SJCRH30 (cell line): ENCODE measurements around the gene TMEM40. TPM values are rescaled to one million over a fixed set of nuclear protein-coding genes. Genes with fewer than 3 reads are reported as not detected.
"Not testable (repeated sequence)": the region's sequence is repeated elsewhere in the genome, so short reads cannot be mapped to it uniquely, and the experiment has no call there.

ENCODE experiments used
- DNase-seq, 2 experiments: peaks; one replicate each; pipeline ENCODE4 v3.0.0-alpha.2; 2015 to 2020
- H3K27ac ChIP-seq: fragments of 250-450 bp; sonication (Bioruptor Pico); 2 replicates; pipeline ENCODE4 v1.5.1; 2020; ENCODE audit warnings: mild to moderate bottlenecking, moderate library complexity
- H3K27me3 ChIP-seq: fragments of 250-450 bp; sonication (Bioruptor Pico); 2 replicates; pipeline ENCODE4 v1.5.1; 2020; ENCODE audit warnings: mild to moderate bottlenecking, moderate library complexity
- H3K36me3 ChIP-seq: fragments of 250-450 bp; sonication (Bioruptor Pico); 2 replicates; pipeline ENCODE4 v1.5.1; 2020; ENCODE audit warnings: mild to moderate bottlenecking, moderate library complexity
- H3K4me1 ChIP-seq: fragments of 250-450 bp; sonication (Bioruptor Pico); 2 replicates; pipeline ENCODE4 v1.5.1; 2020; ENCODE audit warnings: mild to moderate bottlenecking, moderate library complexity
- H3K4me3 ChIP-seq: fragments of 250-450 bp; sonication (Bioruptor Pico); 2 replicates; pipeline ENCODE4 v1.5.1; 2020; ENCODE audit warnings: mild to moderate bottlenecking, moderate library complexity
- H3K9me3 ChIP-seq: fragments of 250-450 bp; sonication (Bioruptor Pico); replicated peaks from 2 replicates; pipeline ENCODE4 v1.5.1; 2020; ENCODE audit warnings: mild to moderate bottlenecking, moderate library complexity
- total RNA-seq: library from RNA; depleted of rRNA; stranded (reverse); fragments of >200 nt; shearing (Covaris generic); gene quantifications from 2 replicates; pipeline ENCODE4 v1.2.3, GENCODE V29; 2014; rRNA removed

Gene TMEM40
- total RNA-seq, 1 experiment from 2014 or later: 0.10 TPM

DNA sequence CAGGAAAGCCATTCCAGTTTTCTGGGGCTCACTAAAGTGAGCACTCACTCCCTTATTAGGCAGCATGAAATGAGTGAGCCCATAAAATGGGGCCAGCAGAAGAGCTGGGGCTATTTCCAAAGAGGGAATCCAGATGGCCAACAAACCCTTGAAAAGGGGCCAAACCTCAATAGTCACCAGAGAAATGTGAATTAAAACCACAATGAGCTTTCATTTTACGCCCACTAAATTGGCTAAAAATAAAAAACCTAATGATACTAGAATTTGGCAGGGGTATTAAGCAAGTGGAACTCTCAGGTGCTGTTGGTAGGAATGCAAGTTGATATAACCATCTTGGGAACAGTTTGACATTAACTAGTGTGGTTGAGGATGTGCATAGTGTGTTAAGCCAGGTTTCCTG, 53.1 kb downstream of the TMEM40 start:
- Histone ChIP-seq H3K27ac (no peak overlapping the region), H3K27me3 (no peaks in the 10 kb centered on the region), H3K4me3 (no peak overlapping the region), H3K36me3 (no peaks in the 10 kb centered on the region), H3K4me1 (0 out of 2 replicates have a peak, but pooled peaks cover 2% of the 10 kb centered on the region), H3K9me3 (no peaks in the 10 kb centered on the region)
- DNase-seq: no peak

DNA sequence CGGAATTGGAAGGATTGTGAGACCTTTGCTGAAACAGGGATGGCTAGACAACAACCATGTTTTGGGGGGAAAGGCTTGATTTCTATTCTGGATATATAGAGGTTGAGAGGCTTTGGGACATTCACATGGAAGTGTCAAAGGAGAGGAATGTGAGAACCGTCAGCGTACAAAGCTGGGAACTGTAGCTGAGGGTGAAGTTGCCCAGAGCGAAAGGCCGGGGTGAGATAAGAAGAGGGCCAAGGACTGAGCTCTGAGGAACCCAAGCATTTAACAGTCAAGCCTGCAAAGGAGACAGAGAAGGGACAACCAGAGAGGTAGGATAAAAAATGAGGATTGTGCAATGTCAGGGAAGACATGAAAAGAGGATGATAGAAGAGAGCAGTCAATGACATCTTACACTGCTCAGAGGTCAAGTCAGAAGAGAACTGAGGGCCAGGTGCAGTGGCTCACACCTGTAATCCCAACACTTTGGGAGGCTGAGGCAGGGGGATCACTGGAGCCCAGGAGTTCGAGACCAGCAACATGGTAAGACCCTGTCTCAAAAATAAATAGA, 53.6 kb downstream of the TMEM40 start:
- H3K4me1 ChIP-seq: 0 out of 2 replicates have a peak, but pooled peaks cover 2% of the 10 kb centered on the region
- no peak for DNase-seq
- no peaks in the 10 kb centered on the region for H3K9me3 ChIP-seq
- H3K27me3 ChIP-seq: no peaks in the 10 kb centered on the region
- no peak overlapping the region for H3K4me3 ChIP-seq
- H3K36me3 ChIP-seq: no peaks in the 10 kb centered on the region
- H3K27ac ChIP-seq: no peak overlapping the region

DNA sequence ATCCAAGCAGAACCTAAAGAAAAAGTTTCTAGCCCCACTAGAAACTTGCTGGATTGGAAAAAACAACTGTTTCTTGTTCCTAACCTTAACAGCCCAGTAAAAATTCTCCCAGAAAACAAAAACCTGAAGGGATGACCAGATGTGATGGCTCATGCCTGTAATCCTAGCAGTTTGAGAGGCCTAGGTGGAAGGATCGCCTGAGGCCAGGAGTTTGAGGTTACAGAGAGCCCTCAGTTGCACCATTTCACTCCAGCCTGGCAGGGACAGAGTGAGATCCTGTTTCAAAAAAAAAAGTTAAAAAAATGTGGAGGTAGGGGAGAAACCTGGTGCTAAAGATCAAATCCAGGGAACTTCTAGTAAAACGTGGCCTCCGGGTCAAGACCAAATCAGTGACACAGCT, 56.6 kb downstream of the TMEM40 start:
- Histone ChIP-seq H3K27ac (no peak overlapping the region), H3K4me3 (no peak overlapping the region), H3K27me3 (no peaks in the 10 kb centered on the region), H3K4me1 (0 out of 2 replicates have a peak, but pooled peaks cover 2% of the 10 kb centered on the region), H3K36me3 (no peaks in the 10 kb centered on the region), H3K9me3 (no peaks in the 10 kb centered on the region)
- DNase-seq: peak in 1 of 2 experiments; percentile 51

- DNase-seq, H3K27ac ChIP-seq, H3K4me1 ChIP-seq, H3K9me3 ChIP-seq, H3K36me3 ChIP-seq, H3K4me3 ChIP-seq, H3K27me3 ChIP-seq: not testable (repeated sequence)
Observed at GRCh38 chr3:12701601-12702000, 57.5 kb downstream of the TMEM40 start.

DNA sequence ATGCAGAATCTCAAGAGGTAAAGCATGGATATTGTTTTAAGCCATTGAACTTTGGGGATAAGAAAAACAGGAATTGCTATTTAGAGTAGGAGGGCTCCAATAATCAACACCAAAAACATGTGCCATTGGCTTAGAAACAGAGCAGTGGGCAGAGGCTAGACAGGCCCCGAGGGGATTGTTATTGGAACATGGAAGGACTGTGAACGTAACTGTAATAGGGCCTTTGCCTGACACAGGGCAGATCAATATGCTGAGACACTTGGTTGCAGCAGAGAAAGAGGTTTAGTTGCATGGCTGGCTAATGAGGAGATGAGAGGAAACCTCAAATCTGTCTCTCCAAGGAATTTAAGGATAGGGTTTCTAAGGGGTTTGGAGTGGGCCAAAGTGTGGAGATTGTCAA, 58.3 kb downstream of the TMEM40 start:
- H3K4me3 ChIP-seq: no peak overlapping the region
- no peak for DNase-seq
- 0 out of 2 replicates have a peak, but pooled peaks cover 2% of the 10 kb centered on the region for H3K4me1 ChIP-seq
- H3K27ac ChIP-seq: no peak overlapping the region
- no peaks in the 10 kb centered on the region for H3K9me3 ChIP-seq
- no peaks in the 10 kb centered on the region for H3K27me3 ChIP-seq
- H3K36me3 ChIP-seq: no peaks in the 10 kb centered on the region

DNA sequence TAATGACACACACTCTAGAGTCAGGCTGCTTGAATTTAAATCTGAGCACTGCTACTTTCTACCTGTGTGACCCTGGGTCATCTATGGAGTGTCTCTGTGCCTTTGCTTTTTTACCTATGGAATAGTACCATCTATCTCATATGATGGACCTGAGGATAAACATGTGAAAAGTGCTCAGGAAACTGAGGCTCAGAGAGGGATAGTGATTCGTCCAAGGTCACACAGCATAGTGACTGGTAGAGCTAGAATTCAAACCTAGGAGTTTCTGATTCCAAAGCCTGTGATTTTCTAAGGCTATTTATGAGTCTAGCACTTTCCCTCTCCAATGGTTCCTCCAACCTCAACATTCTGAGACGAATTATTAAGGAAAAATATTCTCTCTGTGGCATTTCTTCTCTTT, 63.1 kb downstream of the TMEM40 start:
- H3K36me3 ChIP-seq: no peaks in the 10 kb centered on the region
- no peaks in the 10 kb centered on the region for H3K4me1 ChIP-seq
- H3K4me3 ChIP-seq: no peak overlapping the region

DNA sequence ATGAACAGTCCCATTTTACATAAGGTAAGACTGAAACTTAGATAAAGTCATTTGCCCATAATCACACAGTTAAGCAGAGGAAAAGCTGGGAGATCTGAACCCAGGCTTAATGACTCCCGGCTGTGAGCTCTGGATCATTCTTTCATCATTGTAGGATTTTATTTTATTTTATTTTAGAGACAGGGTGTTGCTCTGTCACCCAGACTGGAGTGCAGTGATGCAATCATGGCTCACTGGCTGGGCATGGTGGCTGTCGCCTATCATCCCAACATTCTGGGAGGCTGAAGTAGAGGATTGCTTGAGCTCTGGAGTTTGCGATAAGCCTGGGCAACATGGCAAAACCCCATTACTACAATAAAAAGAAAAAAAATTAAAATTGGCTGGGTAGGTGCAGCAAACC, 63.9 kb downstream of the TMEM40 start:
- 0 out of 2 replicates have a peak, but pooled peaks cover 2% of the 10 kb centered on the region for H3K27me3 ChIP-seq
- H3K27ac ChIP-seq: no peak overlapping the region
- H3K4me3 ChIP-seq: no peak overlapping the region
- no peaks in the 10 kb centered on the region for H3K4me1 ChIP-seq
- H3K9me3 ChIP-seq: no peaks in the 10 kb centered on the region
- no peak for DNase-seq
- no peaks in the 10 kb centered on the region for H3K36me3 ChIP-seq

More for the DNA sequence above, 63.1 kb downstream of the TMEM40 start:
- no peak overlapping the region for H3K27ac ChIP-seq
- H3K9me3 ChIP-seq: no peaks in the 10 kb centered on the region
- DNase-seq: no peak
- H3K27me3 ChIP-seq: 0 out of 2 replicates have a peak, but pooled peaks cover 2% of the 10 kb centered on the region

DNA sequence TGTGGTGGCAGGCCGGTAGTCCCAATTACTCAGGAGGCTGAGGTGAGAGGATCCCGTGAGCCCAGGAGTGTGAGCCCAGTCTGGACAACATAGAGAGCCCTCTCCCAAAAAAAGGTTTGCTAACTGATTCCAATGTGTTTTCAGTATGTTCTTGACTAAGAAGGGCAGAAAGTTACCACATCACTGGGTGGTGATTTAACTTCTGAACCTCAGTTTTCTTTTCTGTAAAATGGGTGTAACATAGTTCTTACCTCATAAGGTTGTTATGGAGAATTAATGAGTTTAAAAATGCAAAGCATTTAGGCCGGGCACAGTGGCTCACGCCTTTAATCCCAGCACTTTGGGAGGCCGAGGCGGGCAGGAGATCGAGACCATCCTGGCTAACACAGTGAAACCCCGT, 66.6 kb downstream of the TMEM40 start:
- Histone ChIP-seq H3K27ac (no peak overlapping the region), H3K4me3 (no peak overlapping the region), H3K4me1 (peaks cover 5% of the 10 kb centered on the region; the same call in 1 of the 2 replicates), H3K36me3 (no peaks in the 10 kb centered on the region), H3K27me3 (0 out of 2 replicates have a peak, but pooled peaks cover 2% of the 10 kb centered on the region), H3K9me3 (no peaks in the 10 kb centered on the region)
- no peak for DNase-seq

- H3K36me3 ChIP-seq: no peaks in the 10 kb centered on the region
Observed at GRCh38 chr3:12689997-12690711, 68.9 kb downstream of the TMEM40 start.

DNA sequence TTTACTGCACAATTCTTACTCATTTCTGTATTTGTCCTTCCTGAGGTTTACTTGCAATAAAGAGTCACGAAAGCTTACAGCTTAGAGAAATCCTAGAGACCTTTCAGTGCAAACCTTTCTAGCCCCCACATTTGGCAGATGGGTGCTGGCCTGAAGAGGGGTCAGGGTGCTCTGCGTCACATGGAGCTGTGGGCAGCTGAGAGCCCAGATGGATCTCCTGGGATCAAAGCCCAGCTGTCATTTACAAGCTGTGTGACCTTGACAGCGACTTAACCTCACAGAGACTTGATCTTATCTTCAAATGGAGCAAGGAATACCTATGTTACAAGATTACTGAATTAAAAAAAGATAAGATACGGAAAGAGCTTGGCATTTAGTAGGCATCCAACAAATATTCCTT, 71.1 kb downstream of the TMEM40 start:
- peaks cover 5% of the 10 kb centered on the region; the same call in 1 of the 2 replicates for H3K4me1 ChIP-seq
- H3K27ac ChIP-seq: no peak overlapping the region
- no peaks in the 10 kb centered on the region for H3K36me3 ChIP-seq
- DNase-seq: no peak
- H3K9me3 ChIP-seq: no peaks in the 10 kb centered on the region
- no peak overlapping the region for H3K4me3 ChIP-seq
- H3K27me3 ChIP-seq: no peaks in the 10 kb centered on the region

More at GRCh38 chr3:12689997-12690711, 68.9 kb downstream of the TMEM40 start:
- 0 out of 2 replicates have a peak, but pooled peaks cover 2% of the 10 kb centered on the region for H3K27me3 ChIP-seq
- peaks cover 5% of the 10 kb centered on the region; the same call in 1 of the 2 replicates for H3K4me1 ChIP-seq
- no peak for DNase-seq
- no peak overlapping the region for H3K27ac ChIP-seq
- H3K4me3 ChIP-seq: no peak overlapping the region
- H3K9me3 ChIP-seq: no peaks in the 10 kb centered on the region

- no peaks in the 10 kb centered on the region for H3K9me3 ChIP-seq
- no peak for DNase-seq
- H3K4me3 ChIP-seq: no peak overlapping the region
- no peaks in the 10 kb centered on the region for H3K36me3 ChIP-seq
- H3K27me3 ChIP-seq: no peaks in the 10 kb centered on the region
- H3K27ac ChIP-seq: no peak overlapping the region
- H3K4me1 ChIP-seq: peaks cover 12% of the 10 kb centered on the region
Observed at GRCh38 chr3:12686096-12686495, 73.0 kb downstream of the TMEM40 start.

Other genes starting within 250 kb of the TMEM40 start
- gene MKRN2OS, start 213.8 kb downstream of the TMEM40 start, total RNA-seq: not detected in 2 replicates
- 34.0 and 38.9 TPM in 2 replicates for gene MKRN2, start 202.2 kb downstream of the TMEM40 start, total RNA-seq
- 125 and 129 TPM in 2 replicates for gene RAF1, start 95.1 kb downstream of the TMEM40 start, total RNA-seq
- 3.4 and 4.9 TPM in 2 replicates for gene CAND2, start 37.4 kb upstream of the TMEM40 start, total RNA-seq
- gene RPL32, start 82.3 kb upstream of the TMEM40 start, total RNA-seq: 3,652 and 3,665 TPM in 2 replicates